Endothelial cell (in vitro differentiated cells): Measurements from ENCODE around the gene HS3ST3A1. TPM values are rescaled to one million over a fixed set of nuclear protein-coding genes. Genes with fewer than 3 reads are reported as not detected.

Experiments
- DNase-seq: peaks from one replicate; pipeline ENCODE4 v3.0.0; 2021; ENCODE audit warnings: low spot score
- H3K27ac Mint-ChIP-seq: one replicate; pipeline ENCODE4 v1.8.0; 2021; ENCODE audit warnings: mixed read lengths, inconsistent platforms; ENCODE audit not compliant: unreplicated experiment
- H3K27me3 Mint-ChIP-seq: one replicate; pipeline ENCODE4 v1.8.0; 2021; ENCODE audit warnings: mild to moderate bottlenecking, moderate library complexity, mixed read lengths, inconsistent platforms; ENCODE audit not compliant: unreplicated experiment
- H3K36me3 Mint-ChIP-seq: one replicate; pipeline ENCODE4 v1.8.0; 2021; ENCODE audit warnings: mild to moderate bottlenecking, low read depth, mixed read lengths, inconsistent platforms; ENCODE audit not compliant: unreplicated experiment
- H3K4me1 Mint-ChIP-seq: one replicate; pipeline ENCODE4 v1.8.0; 2021; ENCODE audit warnings: mild to moderate bottlenecking, mixed read lengths, inconsistent platforms; ENCODE audit not compliant: unreplicated experiment
- H3K4me3 Mint-ChIP-seq: one replicate; pipeline ENCODE4 v1.8.0; 2021; ENCODE audit warnings: mild to moderate bottlenecking, mixed read lengths, inconsistent platforms; ENCODE audit not compliant: unreplicated experiment
- H3K9me3 Mint-ChIP-seq: one replicate; pipeline ENCODE4 v1.8.0; 2021; ENCODE audit warnings: mixed read lengths, inconsistent platforms; ENCODE audit not compliant: unreplicated experiment
- total RNA-seq: library from RNA; stranded (reverse); fragmentation: NEBNext Ultra II Directional; extraction: Animal tissue kit (Norgen Biotek cat#: 25700); gene quantifications from one replicate; pipeline ENCODE4 v1.2.1, GENCODE V29; 2021; ENCODE audit not compliant: unreplicated experiment
- TF ChIP-seq, protein P1 (sequence below): fragments of 200-600 bp; sonication (generic); IDR thresholded peaks from one replicate; pipeline ENCODE4 v1.5.0; 2021; ENCODE audit warnings: antibody characterized with exemption; ENCODE audit not compliant: unreplicated experiment

HS3ST3A1 gene
- total RNA-seq, 1 donor from 2014 or later: 1.1 TPM

GRCh38 chr17:13490906-13491482 lies 110.7 kb downstream of the HS3ST3A1 start:
- TF ChIP-seq, protein P1, sequence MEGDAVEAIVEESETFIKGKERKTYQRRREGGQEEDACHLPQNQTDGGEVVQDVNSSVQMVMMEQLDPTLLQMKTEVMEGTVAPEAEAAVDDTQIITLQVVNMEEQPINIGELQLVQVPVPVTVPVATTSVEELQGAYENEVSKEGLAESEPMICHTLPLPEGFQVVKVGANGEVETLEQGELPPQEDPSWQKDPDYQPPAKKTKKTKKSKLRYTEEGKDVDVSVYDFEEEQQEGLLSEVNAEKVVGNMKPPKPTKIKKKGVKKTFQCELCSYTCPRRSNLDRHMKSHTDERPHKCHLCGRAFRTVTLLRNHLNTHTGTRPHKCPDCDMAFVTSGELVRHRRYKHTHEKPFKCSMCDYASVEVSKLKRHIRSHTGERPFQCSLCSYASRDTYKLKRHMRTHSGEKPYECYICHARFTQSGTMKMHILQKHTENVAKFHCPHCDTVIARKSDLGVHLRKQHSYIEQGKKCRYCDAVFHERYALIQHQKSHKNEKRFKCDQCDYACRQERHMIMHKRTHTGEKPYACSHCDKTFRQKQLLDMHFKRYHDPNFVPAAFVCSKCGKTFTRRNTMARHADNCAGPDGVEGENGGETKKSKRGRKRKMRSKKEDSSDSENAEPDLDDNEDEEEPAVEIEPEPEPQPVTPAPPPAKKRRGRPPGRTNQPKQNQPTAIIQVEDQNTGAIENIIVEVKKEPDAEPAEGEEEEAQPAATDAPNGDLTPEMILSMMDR: no peak
- H3K4me3 Mint-ChIP-seq: no peak overlapping the region

DNA sequence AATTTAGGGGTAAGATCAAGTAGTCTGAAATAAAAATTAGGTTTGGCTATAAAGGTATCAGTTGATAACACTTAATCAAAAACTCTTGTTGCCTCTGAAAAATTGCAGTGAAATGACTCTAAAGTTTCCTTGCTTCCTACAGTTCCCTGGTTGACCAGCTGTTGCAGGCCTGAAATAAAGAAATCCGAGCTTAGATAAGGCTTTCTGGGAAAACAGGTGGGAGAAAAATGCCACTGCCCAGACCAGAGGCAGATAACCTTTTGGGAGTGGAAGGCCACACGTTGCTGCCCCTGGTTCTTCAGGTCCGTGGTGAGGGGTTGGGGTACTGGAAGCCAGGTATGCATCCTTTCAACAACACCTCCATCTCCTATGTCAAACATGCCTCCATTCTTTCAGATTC lies 111.3 kb downstream of the HS3ST3A1 start:
- H3K27ac Mint-ChIP-seq: no peak overlapping the region
- H3K27me3 Mint-ChIP-seq: peaks cover 2% of the 10 kb centered on the region
- H3K36me3 Mint-ChIP-seq: no peaks in the 10 kb centered on the region
- no peaks in the 10 kb centered on the region for H3K4me1 Mint-ChIP-seq
- no peaks in the 10 kb centered on the region for H3K9me3 Mint-ChIP-seq
- TF ChIP-seq, protein P1: no peak
- H3K4me3 Mint-ChIP-seq: no peak overlapping the region
- no peak for DNase-seq

More at GRCh38 chr17:13490906-13491482, 110.7 kb downstream of the HS3ST3A1 start:
- Mint-ChIP-seq H3K9me3 (no peaks in the 10 kb centered on the region), H3K27me3 (peaks cover 2% of the 10 kb centered on the region), H3K27ac (no peak overlapping the region), H3K4me1 (no peaks in the 10 kb centered on the region), H3K36me3 (no peaks in the 10 kb centered on the region)
- no peak for DNase-seq

DNA sequence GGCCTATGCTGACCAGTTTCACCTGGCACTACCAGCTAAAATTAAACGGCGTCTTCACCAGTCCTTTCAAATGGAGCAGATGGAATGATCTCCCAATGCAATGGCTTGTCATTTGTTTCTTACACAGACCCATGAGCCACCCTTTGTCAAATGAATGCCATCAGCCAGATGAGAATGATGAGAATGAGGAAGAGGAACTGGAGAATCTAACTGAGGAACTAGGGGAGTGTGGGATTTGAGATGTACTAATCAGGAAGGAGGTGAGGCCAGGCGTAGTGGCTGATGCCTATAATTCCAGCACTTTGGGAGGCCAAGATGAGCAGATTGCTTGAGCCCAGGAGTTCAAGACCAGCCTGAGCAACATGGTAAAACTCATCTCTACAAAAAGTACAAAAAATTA lies 116.4 kb downstream of the HS3ST3A1 start:
- TF ChIP-seq, protein P1: no peak
- Mint-ChIP-seq H3K27me3 (peaks cover 3% of the 10 kb centered on the region), H3K4me3 (no peak overlapping the region), H3K27ac (no peak overlapping the region), H3K9me3 (peaks cover 10% of the 10 kb centered on the region), H3K4me1 (no peaks in the 10 kb centered on the region), H3K36me3 (peaks cover 6% of the 10 kb centered on the region)
- no peak for DNase-seq

DNA sequence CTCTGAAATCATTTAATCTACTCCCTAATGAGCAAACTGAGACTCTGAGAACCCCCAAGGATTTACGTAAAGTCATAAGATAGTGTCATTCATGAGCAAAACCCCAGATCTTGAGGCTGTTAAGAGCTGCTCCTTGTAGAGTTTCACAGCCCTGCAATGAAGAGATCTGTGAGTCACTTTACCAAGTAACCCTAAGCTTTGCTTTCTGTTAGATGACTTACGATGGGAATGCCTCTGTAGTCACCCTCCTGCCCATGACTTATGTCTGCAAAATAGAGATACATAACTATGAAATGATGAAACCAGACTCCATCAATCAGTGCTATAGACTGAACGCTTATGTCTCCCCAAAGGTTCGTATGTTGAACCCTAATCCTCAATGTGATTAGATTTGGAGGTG lies 117.7 kb downstream of the HS3ST3A1 start:
- DNase-seq: no peak
- no peak overlapping the region for H3K27ac Mint-ChIP-seq

GRCh38 chr17:13480877-13481276 lies 120.9 kb downstream of the HS3ST3A1 start:
- Mint-ChIP-seq H3K27ac (no peak overlapping the region), H3K27me3 (peaks cover 1% of the 10 kb centered on the region), H3K9me3 (peaks cover 17% of the 10 kb centered on the region), H3K4me1 (peaks cover 8% of the 10 kb centered on the region), H3K36me3 (peaks cover 6% of the 10 kb centered on the region), H3K4me3 (no peak overlapping the region)
- DNase-seq: no peak
- TF ChIP-seq, protein P1: no peak

More for the DNA sequence above, 117.7 kb downstream of the HS3ST3A1 start:
- TF ChIP-seq, protein P1: no peak
- H3K9me3 Mint-ChIP-seq: peaks cover 17% of the 10 kb centered on the region
- no peaks in the 10 kb centered on the region for H3K4me1 Mint-ChIP-seq
- peaks cover 6% of the 10 kb centered on the region for H3K36me3 Mint-ChIP-seq
- H3K27me3 Mint-ChIP-seq: peaks cover 3% of the 10 kb centered on the region
- no peak overlapping the region for H3K4me3 Mint-ChIP-seq
